ENCODE measurements around the gene AP4M1.

DNA sequence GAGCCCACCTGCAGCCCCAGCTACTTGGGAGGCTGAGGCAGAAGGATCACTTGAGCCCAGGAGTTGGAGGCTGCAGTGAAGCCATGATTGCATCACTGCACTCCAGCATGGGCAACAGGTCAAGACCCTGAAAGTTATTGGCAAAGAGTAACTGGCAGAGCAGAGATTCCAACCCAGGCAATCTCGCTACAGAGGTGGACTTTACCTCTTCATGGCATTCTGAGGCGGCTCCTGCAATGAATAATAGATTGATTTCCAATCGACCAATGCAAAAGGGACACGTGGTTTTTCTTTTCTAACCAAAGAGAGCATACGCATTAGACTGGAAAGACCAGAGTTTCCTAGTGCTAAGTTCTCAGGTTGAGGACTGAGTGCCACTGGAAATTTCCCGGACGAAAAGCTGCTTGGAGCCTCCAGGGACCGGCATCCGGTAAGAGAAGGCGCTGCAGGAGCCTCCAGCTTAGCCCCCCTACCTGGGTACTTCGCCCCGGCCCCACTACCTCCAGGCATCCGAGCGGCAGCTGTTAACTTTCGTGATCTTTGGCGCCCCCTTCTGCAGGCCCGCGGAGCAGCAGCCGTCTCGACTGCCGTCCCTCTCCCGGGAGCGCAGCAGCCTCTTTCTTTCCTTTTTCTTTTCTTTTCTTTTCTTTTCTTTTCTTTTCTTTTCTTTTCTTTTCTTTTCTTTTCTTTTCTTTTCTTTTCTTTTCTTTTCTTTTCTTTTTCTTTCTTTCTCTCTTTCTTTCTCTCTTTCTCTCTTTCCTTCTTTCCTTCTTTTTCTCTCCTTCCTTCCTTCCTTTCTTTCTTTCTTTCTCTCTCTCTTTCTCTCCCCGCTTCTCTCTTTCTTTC, 29.4 kb downstream of the AP4M1 start:
- TF ChIP-seq CTCF (IDR thresholded peaks at IDR 0.05) = peak; percentile 65 to 67 (median 66)
- TF ChIP-seq POLR2A (IDR thresholded peaks at IDR 0.05) = no peak

All from ovary (tissue), 3 donors.